GM10266 (cell line): Measurements from ENCODE around the gene JAGN1.

Experiments
- DNase-seq: peaks from one replicate; pipeline ENCODE4 v3.0.0; 2012; ENCODE audit errors: extremely low spot score
- CTCF ChIP-seq: IDR thresholded peaks from 2 replicates; pipeline ENCODE4 v1.5.1; 2012; ENCODE audit warnings: mild to moderate bottlenecking, low read depth; ENCODE audit not compliant: control insufficient read depth, insufficient read depth; ENCODE audit errors: missing control alignments

The JAGN1 gene

GRCh38 chr3:9903904-9904303 lies 13.5 kb downstream of the JAGN1 start:
- TF ChIP-seq CTCF = no peak
- DNase-seq = no peak

GRCh38 chr3:9906480-9906879 lies 16.1 kb downstream of the JAGN1 start:
- TF ChIP-seq CTCF = no peak
- DNase-seq = no peak

- no peak for DNase-seq
- no peak for TF ChIP-seq CTCF
These were observed 17.9 kb downstream of the JAGN1 start for GRCh38 chr3:9908286-9908685.

- no peak for TF ChIP-seq CTCF
- DNase-seq = no peak
These were observed 19.0 kb downstream of the JAGN1 start for GRCh38 chr3:9909221-9910013.

GRCh38 chr3:9911863-9912262 lies 21.5 kb downstream of the JAGN1 start:
- no peak for TF ChIP-seq CTCF
- no peak for DNase-seq

- DNase-seq = no peak
These were observed 22.0 kb downstream of the JAGN1 start for GRCh38 chr3:9912294-9912935.

More at GRCh38 chr3:9912294-9912935, 22.0 kb downstream of the JAGN1 start:
- no peak for TF ChIP-seq CTCF
